ENCODE data around the gene SLC15A3.

Gene SLC15A3

DNA sequence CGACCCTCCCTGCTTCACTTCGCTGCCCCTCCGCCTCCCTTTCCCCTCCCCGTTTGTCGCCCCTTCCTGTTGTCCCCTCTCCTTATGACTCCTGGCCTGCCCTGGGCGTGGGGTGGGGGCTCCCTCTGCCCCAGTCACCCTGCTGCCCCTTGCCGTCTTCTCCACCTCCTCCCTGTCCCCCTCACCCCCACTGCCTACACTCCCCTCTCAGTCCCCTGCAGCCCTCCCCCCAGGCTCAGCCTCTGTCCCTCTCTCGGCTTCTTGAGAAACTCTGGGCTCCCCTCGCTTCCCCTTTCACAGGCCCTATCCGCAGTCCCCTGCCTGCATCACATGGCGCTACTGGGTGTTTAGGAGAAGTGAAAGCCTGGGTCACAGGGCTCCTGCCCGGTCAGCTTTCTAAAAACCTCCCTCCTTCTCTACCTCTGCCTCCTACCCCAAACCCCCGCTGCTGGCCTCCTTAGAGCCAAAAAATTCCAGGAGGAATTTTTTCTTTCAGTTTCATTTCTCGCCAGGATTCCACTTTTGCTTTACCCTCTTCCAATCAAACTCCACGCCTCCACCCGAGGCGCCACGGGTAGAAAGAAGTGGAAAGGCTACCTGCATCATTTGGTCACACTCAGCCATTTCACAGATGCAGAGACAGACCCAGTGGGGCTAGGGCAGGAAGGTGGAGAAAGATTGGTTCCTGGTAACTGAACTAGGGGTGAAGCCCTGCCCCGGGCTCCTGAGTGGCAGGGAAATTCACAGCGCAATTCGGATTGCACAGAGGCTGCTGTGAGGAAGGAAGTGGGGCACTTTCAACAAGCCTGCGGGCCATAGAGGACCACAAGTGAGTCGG lies at the start of gene SLC15A3:
Gene SLC15A3 (minus strand): TSS at position 273 of the 838 bp plus-strand sequence. CDS start 625 bp downstream, outside the sequence.
- DNase-seq (ENCODE audit: low spot score) = no peak

DNA sequence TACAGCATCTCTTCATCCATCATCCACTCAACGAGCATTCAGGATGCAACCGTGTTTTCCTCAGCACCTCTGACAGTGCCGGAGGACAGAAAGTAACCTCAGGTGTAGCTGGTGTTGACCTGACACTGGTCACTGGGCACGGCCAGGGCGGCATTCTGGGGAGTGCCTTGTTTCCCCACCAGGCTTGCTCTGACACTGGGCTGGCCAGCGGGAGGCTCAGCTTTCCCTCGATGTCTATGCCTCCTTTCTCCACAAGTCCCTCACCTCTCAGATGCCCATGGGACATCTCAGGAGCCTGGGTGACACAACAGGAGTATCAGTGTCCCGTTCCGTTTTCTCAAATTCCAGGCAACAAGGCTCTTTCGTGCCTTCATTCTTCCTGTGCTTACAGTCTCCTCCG lies 48.5 kb upstream of the SLC15A3 start:
- DNase-seq (ENCODE audit: low spot score) = no peak
- no peak for FAIRE-seq

More for the DNA sequence above, at the start of gene SLC15A3:
- no peak for FAIRE-seq

DNA sequence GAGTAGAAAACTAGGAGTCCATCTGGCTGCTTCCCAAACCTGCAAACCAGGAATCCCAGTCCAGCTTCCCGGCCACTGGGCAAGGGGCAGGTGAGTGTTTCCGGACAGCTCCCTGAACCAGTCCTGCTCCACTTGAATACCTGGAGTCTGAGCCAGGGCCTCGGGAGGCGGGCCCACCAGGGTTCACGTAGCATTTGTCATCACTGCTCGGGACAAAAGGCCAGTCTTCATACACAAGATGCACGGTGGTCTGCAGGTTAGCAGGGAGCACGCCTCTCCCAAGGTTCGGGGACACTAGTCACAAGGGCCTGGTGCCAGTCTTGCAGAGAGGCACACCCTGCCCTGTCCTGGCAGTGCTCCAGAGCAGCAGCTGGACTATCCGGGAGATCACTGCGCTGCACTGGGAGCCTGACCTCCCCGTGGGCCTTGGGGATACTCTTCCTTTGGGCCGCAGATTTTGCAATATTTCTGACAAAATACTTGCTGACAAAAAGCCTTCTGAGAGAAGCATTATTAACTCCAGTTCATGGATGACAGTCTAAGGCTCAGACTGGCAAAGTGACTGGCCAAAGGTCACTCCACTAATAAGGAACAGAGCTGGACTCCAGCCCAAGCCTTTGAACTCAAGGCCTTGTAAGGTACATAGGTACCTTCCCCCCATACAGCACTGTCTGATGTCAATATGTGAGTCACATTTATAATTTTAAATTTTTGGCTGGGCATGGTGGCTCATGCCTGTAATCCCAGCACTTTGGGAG lies 44.6 kb upstream of the SLC15A3 start:
- FAIRE-seq = no peak
- no peak for DNase-seq (ENCODE audit: low spot score)

DNA sequence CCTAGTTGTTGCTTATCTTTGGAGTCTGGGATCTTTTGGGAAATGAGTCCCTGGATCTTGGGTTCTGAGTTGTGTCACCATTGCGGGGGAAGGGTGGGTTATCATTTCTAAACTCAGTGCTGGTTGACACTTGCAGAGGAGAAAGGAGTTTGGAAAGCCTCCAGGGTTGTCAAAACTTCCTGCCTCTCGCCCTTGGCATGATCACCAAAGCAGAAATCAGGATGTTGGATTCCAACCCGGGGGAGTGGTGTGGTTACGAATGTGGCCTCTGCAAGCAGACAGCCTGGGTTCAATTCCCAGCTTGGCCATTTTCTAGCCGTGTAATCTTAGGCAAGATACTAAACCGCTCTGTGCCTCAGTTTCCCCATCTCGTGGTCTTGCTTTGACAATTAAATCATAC lies 43.8 kb upstream of the SLC15A3 start:
- no peak for FAIRE-seq

DNA sequence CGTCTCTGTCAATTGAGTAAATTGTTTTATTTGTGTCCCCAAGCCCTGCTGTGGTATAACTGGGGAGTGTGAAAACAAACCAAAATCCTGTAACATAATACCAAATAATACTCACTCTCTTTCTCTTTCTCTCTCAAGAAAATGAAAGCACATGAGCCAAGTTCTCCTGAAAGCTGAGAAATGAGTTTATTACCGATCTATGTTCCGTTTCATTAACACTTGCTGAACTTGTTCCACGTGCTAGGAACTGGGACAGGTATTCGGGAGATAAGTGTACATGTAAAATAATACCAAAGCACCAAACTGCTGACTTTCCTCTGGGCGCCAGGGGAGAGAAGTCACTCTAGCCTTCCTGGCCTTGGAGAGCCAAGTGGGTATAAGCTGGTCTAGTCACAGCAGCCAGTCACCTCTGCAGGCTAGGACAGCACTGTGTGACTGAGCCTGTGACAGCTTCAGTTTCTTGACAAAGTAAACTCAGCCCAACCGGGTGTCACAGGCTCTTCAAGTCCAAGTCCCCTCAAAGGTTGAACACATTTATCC lies 42.6 kb upstream of the SLC15A3 start:
- DNase-seq (ENCODE audit: low spot score) (no peak), FAIRE-seq (no peak)

More for the DNA sequence above, 43.8 kb upstream of the SLC15A3 start:
- no peak for DNase-seq (ENCODE audit: low spot score)

DNA sequence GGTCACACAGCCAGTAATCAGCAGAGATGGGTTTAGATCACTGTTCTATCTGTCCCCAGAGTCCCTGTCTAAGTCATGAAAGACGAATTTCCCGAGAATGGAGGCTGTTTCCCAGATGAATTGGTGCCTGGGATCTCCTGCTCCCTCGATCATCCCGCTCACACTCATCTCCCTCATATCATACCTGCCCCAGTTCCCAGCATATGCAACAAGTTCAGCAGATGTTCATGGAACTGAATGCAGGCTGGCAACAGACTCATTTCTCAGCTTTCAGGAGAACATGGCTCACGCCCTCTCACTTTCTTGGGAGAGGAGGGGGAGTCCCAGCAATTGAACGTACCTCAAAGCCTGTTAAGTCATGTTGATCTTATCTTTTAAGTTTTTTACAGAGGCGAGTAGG lies 41.6 kb upstream of the SLC15A3 start:
- no peak for FAIRE-seq
- no peak for DNase-seq (ENCODE audit: low spot score)

DNA sequence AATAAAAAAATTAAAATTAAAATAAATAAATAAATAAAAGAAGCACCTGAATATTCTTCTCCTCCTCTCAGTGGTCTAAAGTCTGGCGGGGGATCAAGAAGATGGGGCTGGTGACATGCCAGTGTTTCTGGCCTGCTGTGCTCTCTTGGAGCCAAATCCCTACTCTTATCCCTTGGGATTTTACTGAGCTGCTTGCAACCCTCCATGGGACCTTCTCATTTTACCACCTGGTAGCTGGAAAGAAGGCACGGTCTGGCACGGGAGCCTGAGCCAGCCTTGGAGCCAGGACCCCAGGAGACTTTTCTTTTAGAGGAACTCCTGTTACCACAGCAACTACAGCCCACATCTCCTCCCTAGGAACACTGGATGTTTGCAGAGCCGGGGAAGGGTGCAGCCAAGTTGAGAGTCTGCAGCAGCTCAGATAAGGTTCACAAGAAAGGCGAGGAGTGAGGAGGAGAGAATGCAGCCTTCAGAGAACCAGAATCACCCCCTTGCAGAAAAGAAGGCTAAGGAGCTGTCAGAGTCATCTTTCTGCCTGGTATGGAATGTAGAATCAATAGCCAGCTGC lies 41.0 kb upstream of the SLC15A3 start:
- FAIRE-seq = no peak
- no peak for DNase-seq (ENCODE audit: low spot score)

DNA sequence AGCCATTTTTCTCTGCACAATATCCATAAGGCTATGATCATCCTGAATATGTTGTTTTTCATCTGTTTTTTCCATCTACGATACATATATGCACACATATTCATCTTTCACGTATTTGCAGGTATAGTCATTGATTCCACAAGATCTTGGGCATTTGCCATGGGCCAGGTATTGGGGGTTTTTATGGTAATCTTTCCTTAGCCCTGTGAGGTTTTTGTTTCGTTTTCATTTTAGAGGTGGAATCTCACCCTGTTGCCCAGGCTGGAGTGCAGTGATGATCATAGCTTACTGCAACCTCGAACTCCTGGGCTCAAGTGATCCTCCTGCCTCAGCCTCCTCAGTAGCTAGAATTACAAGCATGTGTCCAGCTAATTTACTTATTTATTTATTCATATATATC lies 39.5 kb upstream of the SLC15A3 start:
- DNase-seq (ENCODE audit: low spot score) = no peak
- FAIRE-seq = no peak

DNA sequence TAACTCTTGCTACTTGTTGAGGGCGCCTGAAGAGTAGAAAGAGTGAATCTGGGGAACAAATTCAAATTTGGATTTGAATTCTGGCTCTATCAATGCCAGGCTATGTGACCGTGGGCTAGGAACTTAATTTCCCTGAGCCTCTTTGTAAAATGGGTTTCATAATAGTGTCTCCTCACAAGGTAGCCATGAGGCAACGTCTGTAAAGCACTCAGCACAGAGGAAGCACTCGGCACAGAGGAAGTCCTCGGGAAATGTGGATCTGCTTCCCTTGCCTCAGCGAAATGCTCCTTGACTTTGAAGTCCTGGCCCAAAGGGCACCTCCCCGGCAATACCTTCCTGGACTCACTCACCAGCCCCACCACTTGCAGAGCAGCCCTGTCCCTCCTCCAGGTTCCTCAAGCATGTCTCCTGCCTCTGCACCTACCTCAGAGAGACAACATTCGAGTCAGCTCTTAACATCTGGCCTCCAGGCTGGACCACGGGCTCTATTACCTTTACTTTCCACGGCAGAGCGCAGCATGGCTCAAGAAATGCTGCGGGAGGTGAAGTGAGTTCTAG lies 37.2 kb upstream of the SLC15A3 start:
- DNase-seq (ENCODE audit: low spot score) (no peak), FAIRE-seq (no peak)

DNA sequence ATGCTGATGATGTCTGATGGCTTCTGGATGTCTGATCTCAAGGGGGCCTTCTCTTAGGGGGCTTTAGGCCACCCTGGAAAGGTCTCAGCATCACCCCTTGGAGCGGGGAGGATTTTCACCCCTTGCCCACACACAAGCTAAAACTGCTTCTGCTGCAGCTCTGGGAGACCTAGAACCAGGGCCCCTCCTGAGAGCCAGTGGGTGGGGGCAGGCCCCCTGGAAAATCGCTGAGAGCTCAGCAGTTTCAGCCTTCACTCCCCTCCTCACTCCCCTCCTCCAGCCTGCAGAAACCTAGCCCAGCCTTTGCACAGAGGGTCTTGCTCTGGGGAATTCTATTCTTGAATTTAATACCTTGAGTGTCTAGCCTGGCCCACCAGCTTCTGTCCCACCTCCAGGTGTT lies 36.7 kb upstream of the SLC15A3 start:
- FAIRE-seq = no peak
- DNase-seq (ENCODE audit: low spot score) = no peak

DNA sequence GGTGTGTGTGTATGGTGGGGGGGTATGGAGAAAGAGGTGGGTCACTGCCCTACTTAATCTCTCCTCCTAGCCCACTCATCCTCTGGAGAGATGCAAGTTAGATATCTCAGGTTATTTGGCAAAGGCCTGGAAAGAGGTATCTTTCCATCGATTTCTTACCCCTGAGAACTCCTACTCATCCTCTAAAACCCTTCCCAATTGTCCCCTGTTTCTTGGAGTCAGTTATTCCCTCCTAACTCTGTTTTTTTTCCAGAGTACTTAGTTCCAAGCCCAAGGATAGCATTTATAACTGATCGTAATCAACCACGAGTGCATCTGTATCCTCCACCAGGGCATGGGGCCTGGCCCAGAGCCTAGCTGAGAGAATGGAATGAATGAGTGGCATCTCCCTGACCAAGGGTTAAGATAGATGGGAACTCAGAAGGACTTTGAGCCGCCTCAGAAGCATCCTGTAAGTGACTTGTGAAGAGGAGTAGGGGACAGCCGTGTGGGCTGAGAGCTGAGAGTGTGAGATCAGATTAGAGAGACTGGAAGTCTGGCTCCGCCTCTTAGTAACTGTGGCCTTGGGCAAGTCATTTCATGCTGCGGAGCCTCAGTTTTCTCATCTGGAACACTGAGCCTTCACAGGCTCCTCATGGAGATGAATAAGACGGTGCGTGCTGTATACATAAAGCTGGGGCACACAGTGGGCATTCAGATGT lies 35.8 kb upstream of the SLC15A3 start:
- DNase-seq (ENCODE audit: low spot score) (no peak), FAIRE-seq (no peak)

DNA sequence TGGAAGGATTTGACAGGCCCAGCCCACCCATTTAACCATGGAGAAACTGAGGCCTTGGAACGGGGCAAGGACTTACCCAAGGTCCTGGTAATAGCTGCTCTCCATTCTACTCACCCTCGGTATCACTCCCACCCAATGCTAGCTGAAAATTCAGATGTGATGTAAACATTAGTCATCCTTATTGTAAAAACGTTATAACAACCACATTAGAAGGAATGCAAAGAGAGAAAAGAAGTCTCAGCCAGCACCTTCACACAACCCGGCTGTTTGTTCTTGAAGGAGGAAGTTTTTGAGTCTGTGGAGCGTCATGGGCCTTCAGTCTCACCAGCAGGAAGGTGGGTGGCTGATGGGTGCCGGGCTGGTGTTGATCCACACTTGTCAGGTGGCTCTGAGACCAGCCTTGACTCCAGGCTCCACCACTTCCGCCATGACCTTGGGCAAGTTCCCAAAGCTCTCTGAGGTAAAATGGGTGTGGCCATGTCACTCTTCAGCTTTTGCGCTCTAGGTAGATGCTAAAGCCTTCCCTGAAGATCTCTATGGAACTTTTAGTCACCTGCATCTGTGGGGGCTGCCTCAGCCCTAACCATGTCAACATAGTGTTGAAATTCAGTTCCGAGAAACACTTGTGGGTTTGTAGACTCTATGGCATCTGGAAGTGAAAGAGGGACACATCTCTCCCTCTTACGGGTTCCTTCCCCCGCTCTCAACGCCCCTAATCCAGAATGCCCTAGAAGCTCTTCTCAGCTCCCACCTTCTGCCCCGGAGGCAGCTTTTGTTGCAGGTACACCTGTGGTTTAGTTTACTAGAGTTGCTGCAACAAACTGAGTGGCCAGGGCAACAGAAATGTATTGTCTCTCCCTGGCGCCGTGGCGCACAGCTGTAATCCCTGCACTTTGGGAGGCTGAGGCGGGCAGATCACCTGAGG lies 34.3 kb upstream of the SLC15A3 start:
- FAIRE-seq (no peak), DNase-seq (ENCODE audit: low spot score) (peak; percentile 9)

DNA sequence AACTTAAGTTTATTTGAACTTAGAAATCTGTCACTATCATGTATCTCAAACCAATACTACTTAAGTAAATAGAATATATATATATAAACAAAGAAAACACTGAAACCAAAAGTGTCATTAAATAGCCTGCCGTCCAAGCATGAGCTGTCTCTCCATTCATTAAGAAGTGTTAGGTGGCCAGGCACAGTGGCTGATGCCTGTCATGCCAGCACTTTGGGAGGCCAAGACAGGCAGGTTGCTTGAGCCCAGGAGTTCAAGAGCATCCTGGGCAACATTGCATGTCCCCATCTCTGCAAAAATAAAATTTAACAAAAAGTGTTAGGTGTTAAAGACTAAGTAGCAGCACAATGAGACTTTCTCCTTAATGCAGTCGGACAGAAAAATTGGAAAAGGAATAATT lies 33.5 kb upstream of the SLC15A3 start:
- no peak for FAIRE-seq
- no peak for DNase-seq (ENCODE audit: low spot score)

DNA sequence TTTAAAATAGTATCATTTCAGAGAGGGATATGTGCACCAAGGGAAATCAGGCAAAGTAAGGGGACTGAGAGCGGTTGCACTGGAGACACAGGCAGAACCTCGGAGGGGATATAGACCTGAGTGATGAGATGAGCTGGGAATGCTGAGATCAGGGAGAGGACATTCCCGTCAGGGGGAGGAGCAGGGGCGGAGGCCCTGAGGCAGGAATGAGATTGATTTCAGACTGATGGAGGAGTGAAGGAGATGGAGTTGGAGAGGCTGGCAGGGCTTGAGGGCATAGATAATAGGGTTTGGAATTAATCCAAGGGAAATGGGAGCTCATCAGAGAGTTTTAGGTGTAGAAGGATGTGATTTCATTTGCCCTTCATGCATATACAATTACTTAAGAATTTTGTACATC lies 32.7 kb upstream of the SLC15A3 start:
- FAIRE-seq (no peak), DNase-seq (ENCODE audit: low spot score) (no peak)

DNA sequence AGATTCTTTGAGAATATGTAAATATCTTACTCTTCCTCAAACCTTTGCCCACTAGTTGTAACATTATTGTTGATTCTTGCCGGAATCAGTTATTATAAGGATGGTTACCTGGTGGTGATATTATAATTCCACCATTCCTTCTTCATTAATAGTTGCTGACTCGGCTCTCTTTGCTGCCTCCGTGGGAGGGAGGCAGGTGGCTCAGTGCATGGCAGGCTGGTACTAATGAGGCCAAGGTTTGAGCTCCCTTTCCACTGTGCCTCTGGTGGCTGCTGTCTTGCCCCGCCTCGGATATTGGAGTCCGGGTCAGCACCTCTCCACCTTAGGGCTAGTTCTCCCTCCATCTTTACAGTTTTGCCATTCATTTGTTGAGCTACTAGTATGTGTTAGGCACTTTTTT lies 32.2 kb upstream of the SLC15A3 start:
- DNase-seq (ENCODE audit: low spot score) (no peak), FAIRE-seq (no peak)

DNA sequence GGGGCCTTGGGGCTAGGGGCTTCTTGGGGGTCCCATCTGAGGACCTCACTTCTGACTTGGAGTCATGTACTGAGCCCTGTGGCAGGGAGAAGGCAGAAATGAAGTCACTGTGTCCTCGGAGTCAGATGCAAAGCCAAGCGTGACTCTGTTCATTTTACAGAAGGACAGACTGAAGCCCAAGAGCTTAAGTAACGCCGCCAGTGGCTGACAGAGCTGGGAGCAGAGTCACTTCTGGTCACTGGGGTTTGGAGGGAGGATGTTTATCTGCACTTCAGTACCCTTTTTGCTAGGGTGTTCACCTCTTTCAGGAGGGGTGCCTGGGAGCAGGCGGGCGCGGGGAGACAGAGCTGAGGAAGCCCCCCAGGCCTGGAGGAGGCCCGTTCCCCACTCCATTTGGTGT lies 30.2 kb upstream of the SLC15A3 start:
- no peak for DNase-seq (ENCODE audit: low spot score)
- FAIRE-seq = no peak

DNA sequence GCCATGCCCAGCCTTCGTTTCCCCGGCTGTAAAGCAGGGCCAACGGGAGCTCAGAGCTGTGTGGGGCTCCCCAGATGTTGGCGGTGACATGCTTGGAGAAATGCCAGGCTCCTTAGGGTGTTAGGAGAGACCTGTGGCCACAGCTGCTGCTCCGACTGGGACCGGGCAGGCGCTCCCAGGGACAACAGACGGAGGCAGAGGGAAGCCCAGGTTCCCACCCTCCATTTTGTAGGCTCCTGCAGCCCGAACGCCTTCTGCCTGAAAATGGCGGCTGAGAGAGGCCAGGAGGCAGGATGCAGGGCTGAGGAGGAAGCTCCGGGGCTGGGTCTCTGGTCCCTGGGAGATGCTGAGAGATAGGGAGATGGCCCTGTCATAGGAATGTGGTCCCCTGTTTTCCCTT lies 29.5 kb upstream of the SLC15A3 start:
- FAIRE-seq (no peak), DNase-seq (ENCODE audit: low spot score) (no peak)

DNA sequence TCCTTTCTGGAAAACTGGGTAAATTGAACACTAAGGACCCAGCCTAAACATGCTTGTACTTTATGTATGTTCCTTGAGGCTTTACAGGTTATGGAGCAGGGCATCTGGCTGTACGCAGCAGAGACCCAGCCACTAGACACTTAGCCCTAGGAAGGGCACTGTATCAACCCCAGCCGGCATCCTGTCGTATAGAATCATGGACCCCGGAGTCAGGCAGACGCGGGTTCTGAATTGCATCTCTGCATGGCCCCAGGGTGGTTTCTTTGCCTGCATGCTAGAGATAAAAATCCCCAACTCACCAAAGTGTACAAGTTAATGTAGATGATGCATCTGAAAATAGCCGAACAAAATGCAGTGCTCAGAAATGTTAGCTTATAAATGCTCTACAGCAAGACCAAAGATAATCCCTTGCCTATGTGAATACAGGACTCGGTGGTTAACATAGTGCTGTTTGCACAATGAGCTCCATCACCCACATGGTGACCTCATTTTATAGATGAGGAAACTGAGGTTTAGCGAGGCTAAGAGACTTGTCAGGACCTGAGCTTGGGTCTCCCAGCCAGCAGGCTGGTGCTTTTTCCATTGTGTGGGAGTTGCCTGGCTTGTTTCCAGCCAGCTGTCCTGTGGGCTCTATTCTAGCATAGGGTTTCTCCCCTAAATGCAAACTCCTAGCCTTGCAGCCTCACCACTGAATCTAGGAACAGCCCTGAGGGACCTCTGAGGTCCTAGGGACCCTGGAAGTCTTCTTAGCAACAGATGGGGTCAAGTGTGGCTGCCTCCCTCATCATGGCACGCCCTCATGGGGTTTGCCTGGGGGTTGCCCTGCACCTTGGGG lies 26.8 kb upstream of the SLC15A3 start:
- FAIRE-seq (no peak), DNase-seq (ENCODE audit: low spot score) (no peak)

DNA sequence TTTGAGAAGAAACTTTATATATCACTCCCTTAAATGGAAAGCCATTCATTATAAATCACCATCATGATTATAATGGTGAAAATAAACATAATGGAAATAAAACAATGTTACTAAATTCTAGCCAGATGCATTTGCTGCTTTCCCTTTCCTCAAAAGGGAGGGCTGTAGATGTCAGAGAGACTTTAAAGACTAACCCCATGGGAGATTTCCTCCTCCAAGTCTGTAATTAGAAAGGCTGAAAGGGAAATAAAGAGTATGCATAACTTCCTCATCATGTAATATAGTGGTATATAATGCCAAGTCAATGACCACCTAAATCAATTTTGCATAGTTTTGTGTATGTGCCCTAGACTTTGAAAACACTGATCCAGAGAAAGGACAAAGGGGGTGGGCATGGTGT lies 25.9 kb upstream of the SLC15A3 start:
- no peak for DNase-seq (ENCODE audit: low spot score)
- no peak for FAIRE-seq

All from RCC 7860 (cell line).